ENCODE results near the gene TTC23L.
A peak's percentile ranks its signal among the peaks of the same experiment; 100 is the strongest.
"Not testable (repeated sequence)": the region's sequence is repeated elsewhere in the genome, so short reads cannot be mapped to it uniquely, and the experiment has no call there.

Gene TTC23L

GRCh38 chr5:34838785-34839714 lies at the start of gene TTC23L:
TSS of gene TTC23L (plus strand) at chr5:34839164. CDS start at chr5:34840672, 1,508 bp downstream.
- peak; percentile 57 for DNase-seq (ENCODE audit: low spot score)

GRCh38 chr5:34789639-34790038 lies 49.3 kb upstream of the TTC23L start:
- DNase-seq (ENCODE audit: low spot score), result no peak

GRCh38 chr5:34790069-34790468 lies 48.9 kb upstream of the TTC23L start:
- no peak for DNase-seq (ENCODE audit: low spot score)

- DNase-seq (ENCODE audit: low spot score), result no peak
These were observed 47.2 kb upstream of the TTC23L start for GRCh38 chr5:34791761-34792244.

GRCh38 chr5:34802834-34803563 lies 36.0 kb upstream of the TTC23L start:
- no peak for DNase-seq (ENCODE audit: low spot score)

- DNase-seq (ENCODE audit: low spot score), result no peak
These were observed 34.8 kb upstream of the TTC23L start for GRCh38 chr5:34803974-34804732.

GRCh38 chr5:34804913-34805312 lies 34.1 kb upstream of the TTC23L start:
- no peak for DNase-seq (ENCODE audit: low spot score)

- no peak for DNase-seq (ENCODE audit: low spot score)
These were observed 32.4 kb upstream of the TTC23L start for GRCh38 chr5:34806532-34806931.

GRCh38 chr5:34811706-34812105 lies 27.3 kb upstream of the TTC23L start:
- DNase-seq (ENCODE audit: low spot score), result no peak

- no peak for DNase-seq (ENCODE audit: low spot score)
These were observed 25.5 kb upstream of the TTC23L start for GRCh38 chr5:34813509-34813908.

- no peak for DNase-seq (ENCODE audit: low spot score)
These were observed 21.2 kb upstream of the TTC23L start for GRCh38 chr5:34817558-34818351.

- no peak for DNase-seq (ENCODE audit: low spot score)
These were observed 20.2 kb upstream of the TTC23L start for GRCh38 chr5:34818717-34819116.

GRCh38 chr5:34820593-34820992 lies 18.4 kb upstream of the TTC23L start:
- DNase-seq (ENCODE audit: low spot score), result no peak

- DNase-seq (ENCODE audit: low spot score), result no peak
These were observed 15.8 kb upstream of the TTC23L start for GRCh38 chr5:34822956-34823715.

GRCh38 chr5:34826347-34826746 lies 12.6 kb upstream of the TTC23L start:
- no peak for DNase-seq (ENCODE audit: low spot score)

GRCh38 chr5:34827588-34828506 lies 11.1 kb upstream of the TTC23L start:
- DNase-seq (ENCODE audit: low spot score), result no peak

- not testable (repeated sequence) for DNase-seq (ENCODE audit: low spot score)
These were observed 8.1 kb upstream of the TTC23L start for GRCh38 chr5:34830827-34831226.

- no peak for DNase-seq (ENCODE audit: low spot score)
These were observed 7.7 kb upstream of the TTC23L start for GRCh38 chr5:34831303-34831702.

- no peak for DNase-seq (ENCODE audit: low spot score)
These were observed 6.4 kb upstream of the TTC23L start for GRCh38 chr5:34832568-34832967.

- DNase-seq (ENCODE audit: low spot score), result no peak
These were observed 5.9 kb upstream of the TTC23L start for GRCh38 chr5:34833090-34833489.
